ENCODE measurements around the gene KCNQ5. TPM values are rescaled to one million over a fixed set of nuclear protein-coding genes. Genes with fewer than 3 reads are reported as not detected.
A peak's percentile ranks its signal among the peaks of the same experiment; 100 is the strongest.

The KCNQ5 gene
- total RNA-seq, 8 experiments from 2014 or later, result 0.17 to 18.5 (median 1.7) TPM

GRCh38 chr6:72809746-72810379, 188.0 kb downstream of the KCNQ5 start:
- Histone ChIP-seq H3K4me3 (no peak overlapping the region), H3K27ac (no peak overlapping the region), H3K4me1 (replicated peaks in 1 of 2) (peaks cover 3 to 5% of the 10 kb centered on the region in 2 donors)
- ATAC-seq (replicated peaks in 6 of 8), result peak in 2 of 8 experiments; percentile 47 to 48
- in situ Hi-C loops (cut with MboI; ENCODE audit: low pct_unique_long_range_greater_than_20kb in 2 of 9, low sequenced_read_pairs in 9 of 9, unreplicated experiment in 9 of 9), result no loop called here
- WGBS, 10 experiments, result 36 to 100% (median 70%) methylated on average over 1 to 4 of the region's 4 CpGs; no CpG with 5 or more reads in 2 of the 10 experiments

GRCh38 chr6:72810571-72811280, 188.9 kb downstream of the KCNQ5 start:
- peaks cover 3 to 5% of the 10 kb centered on the region in 2 donors for H3K4me1 ChIP-seq (replicated peaks in 1 of 2)
- ATAC-seq (replicated peaks in 6 of 8), result no peak
- H3K4me3 ChIP-seq, result no peak overlapping the region
- no peak overlapping the region for H3K27ac ChIP-seq
- in situ Hi-C loops (cut with MboI; ENCODE audit: low pct_unique_long_range_greater_than_20kb in 2 of 9, low sequenced_read_pairs in 9 of 9, unreplicated experiment in 9 of 9), result no loop called here
- 30 to 100% (median 78%) methylated on average over 1 to 4 of the region's 4 CpGs; no CpG with 5 or more reads in 1 of the 10 experiments for WGBS, 10 experiments

- WGBS, 10 experiments, result 17 to 80% (median 51%) methylated on average over 1 to 6 of the region's 6 CpGs; no CpG with 5 or more reads in 1 of the 10 experiments
- ATAC-seq (replicated peaks in 6 of 8), result peak in 7 of 8 experiments; percentile 46 to 70 (median 59)
- Histone ChIP-seq H3K27ac (no peak overlapping the region), H3K4me1 (replicated peaks in 1 of 2) (peaks cover 3 to 5% of the 10 kb centered on the region in 2 donors), H3K4me3 (no peak overlapping the region)
- in situ Hi-C loops (cut with MboI; ENCODE audit: low pct_unique_long_range_greater_than_20kb in 2 of 9, low sequenced_read_pairs in 9 of 9, unreplicated experiment in 9 of 9), result no loop called here
Measured at GRCh38 chr6:72811971-72812421, 190.1 kb downstream of the KCNQ5 start.

GRCh38 chr6:72813807-72814596, 192.1 kb downstream of the KCNQ5 start:
- 0 to 100% (median 79%) methylated on average over 1 to 7 of the region's 7 CpGs; no CpG with 5 or more reads in 1 of the 10 experiments for WGBS, 10 experiments
- ATAC-seq (replicated peaks in 6 of 8), result peak in 1 of 8 experiments; percentile 47
- no peak overlapping the region for H3K4me3 ChIP-seq
- in situ Hi-C loops (cut with MboI; ENCODE audit: low pct_unique_long_range_greater_than_20kb in 2 of 9, low sequenced_read_pairs in 9 of 9, unreplicated experiment in 9 of 9), result no loop called here
- no peak overlapping the region for H3K27ac ChIP-seq
- H3K4me1 ChIP-seq (replicated peaks in 1 of 2), result peaks cover 3 to 5% of the 10 kb centered on the region in 2 donors

- WGBS, 10 experiments, result 100% methylated on average over 1 of the region's 1 CpG; no CpG with 5 or more reads in 2 of the 10 experiments
- Histone ChIP-seq H3K4me1 (replicated peaks in 1 of 2) (peaks cover 3 to 5% of the 10 kb centered on the region in 2 donors), H3K4me3 (no peak overlapping the region), H3K27ac (no peak overlapping the region)
- in situ Hi-C loops (cut with MboI; ENCODE audit: low pct_unique_long_range_greater_than_20kb in 2 of 9, low sequenced_read_pairs in 9 of 9, unreplicated experiment in 9 of 9), result no loop called here
- ATAC-seq (replicated peaks in 6 of 8), result no peak
Measured at GRCh38 chr6:72816022-72816421, 194.2 kb downstream of the KCNQ5 start.

GRCh38 chr6:72817208-72817607, 195.3 kb downstream of the KCNQ5 start:
- no peak for ATAC-seq (replicated peaks in 6 of 8)
- no peaks in the 10 kb centered on the region for H3K4me1 ChIP-seq (replicated peaks in 1 of 2)
- 36 to 100% (median 69%) methylated on average over 1 to 2 of the region's 2 CpGs; no CpG with 5 or more reads in 1 of the 10 experiments for WGBS, 10 experiments
- no peak overlapping the region for H3K4me3 ChIP-seq
- no peak overlapping the region for H3K27ac ChIP-seq
- in situ Hi-C loops (cut with MboI; ENCODE audit: low pct_unique_long_range_greater_than_20kb in 2 of 9, low sequenced_read_pairs in 9 of 9, unreplicated experiment in 9 of 9), result no loop called here

GRCh38 chr6:72819609-72820008, 197.7 kb downstream of the KCNQ5 start:
- H3K4me3 ChIP-seq, result no peak overlapping the region
- H3K4me1 ChIP-seq (replicated peaks in 1 of 2), result peaks cover 0 to 5% of the 10 kb centered on the region in 2 donors
- in situ Hi-C loops (cut with MboI; ENCODE audit: low pct_unique_long_range_greater_than_20kb in 2 of 9, low sequenced_read_pairs in 9 of 9, unreplicated experiment in 9 of 9), result no loop called here
- H3K27ac ChIP-seq, result no peak overlapping the region
- WGBS, 10 experiments, result 20 to 89% (median 81%) methylated on average over 1 to 2 of the region's 2 CpGs; no CpG with 5 or more reads in 4 of the 10 experiments
- no peak for ATAC-seq (replicated peaks in 6 of 8)

- WGBS, 10 experiments, result 22 to 86% (median 59%) methylated on average over 1 to 3 of the region's 3 CpGs; no CpG with 5 or more reads in 1 of the 10 experiments
- in situ Hi-C loops (cut with MboI; ENCODE audit: low pct_unique_long_range_greater_than_20kb in 2 of 9, low sequenced_read_pairs in 9 of 9, unreplicated experiment in 9 of 9), result no loop called here
- H3K4me3 ChIP-seq, result no peak overlapping the region
- peaks cover 0 to 5% of the 10 kb centered on the region in 2 donors for H3K4me1 ChIP-seq (replicated peaks in 1 of 2)
- no peak overlapping the region for H3K27ac ChIP-seq
- no peak for ATAC-seq (replicated peaks in 6 of 8)
Measured at GRCh38 chr6:72820153-72820552, 198.3 kb downstream of the KCNQ5 start.

- Histone ChIP-seq H3K4me1 (replicated peaks in 1 of 2) (peaks cover 0 to 5% of the 10 kb centered on the region in 2 donors), H3K27ac (no peak overlapping the region), H3K4me3 (no peak overlapping the region)
- 0 to 100% (median 33%) methylated on average over 1 of the region's 1 CpG; no CpG with 5 or more reads in 3 of the 10 experiments for WGBS, 10 experiments
- no peak for ATAC-seq (replicated peaks in 6 of 8)
- in situ Hi-C loops (cut with MboI; ENCODE audit: low pct_unique_long_range_greater_than_20kb in 2 of 9, low sequenced_read_pairs in 9 of 9, unreplicated experiment in 9 of 9), result no loop called here
Measured at GRCh38 chr6:72820906-72821305, 199.0 kb downstream of the KCNQ5 start.

GRCh38 chr6:72822023-72822422, 200.2 kb downstream of the KCNQ5 start:
- Histone ChIP-seq H3K27ac (no peak overlapping the region), H3K4me1 (replicated peaks in 1 of 2) (peaks cover 0 to 5% of the 10 kb centered on the region in 2 donors), H3K4me3 (no peak overlapping the region)
- 0 to 83% (median 67%) methylated on average over 1 of the region's 1 CpG; no CpG with 5 or more reads in 5 of the 10 experiments for WGBS, 10 experiments
- in situ Hi-C loops (cut with MboI; ENCODE audit: low pct_unique_long_range_greater_than_20kb in 2 of 9, low sequenced_read_pairs in 9 of 9, unreplicated experiment in 9 of 9), result no loop called here
- ATAC-seq (replicated peaks in 6 of 8), result peak in 2 of 8 experiments; percentile 78 to 86

GRCh38 chr6:72822691-72823090, 200.8 kb downstream of the KCNQ5 start:
- Histone ChIP-seq H3K4me3 (no peak overlapping the region), H3K27ac (no peak overlapping the region), H3K4me1 (replicated peaks in 1 of 2) (peaks cover 0 to 5% of the 10 kb centered on the region in 2 donors)
- WGBS, 10 experiments, result 60 to 88% (median 83%) methylated on average over 1 of the region's 1 CpG; no CpG with 5 or more reads in 4 of the 10 experiments
- ATAC-seq (replicated peaks in 6 of 8), result no peak
- in situ Hi-C loops (cut with MboI; ENCODE audit: low pct_unique_long_range_greater_than_20kb in 2 of 9, low sequenced_read_pairs in 9 of 9, unreplicated experiment in 9 of 9), result no loop called here

GRCh38 chr6:72824833-72825232, 203.0 kb downstream of the KCNQ5 start:
- Histone ChIP-seq H3K27ac (no peak overlapping the region), H3K4me3 (no peak overlapping the region), H3K4me1 (replicated peaks in 1 of 2) (peaks cover 0 to 5% of the 10 kb centered on the region in 2 donors)
- no peak for ATAC-seq (replicated peaks in 6 of 8)
- 36 to 100% (median 50%) methylated on average over 1 to 2 of the region's 2 CpGs; no CpG with 5 or more reads in 2 of the 10 experiments for whole genome bisulfite sequencing, 10 experiments
- in situ Hi-C loops (cut with MboI; ENCODE audit: low pct_unique_long_range_greater_than_20kb in 2 of 9, low sequenced_read_pairs in 9 of 9, unreplicated experiment in 9 of 9), result no loop called here

Measured in motor neuron (in vitro differentiated cells).